ENCODE results near the gene BCAT1.

DNA sequence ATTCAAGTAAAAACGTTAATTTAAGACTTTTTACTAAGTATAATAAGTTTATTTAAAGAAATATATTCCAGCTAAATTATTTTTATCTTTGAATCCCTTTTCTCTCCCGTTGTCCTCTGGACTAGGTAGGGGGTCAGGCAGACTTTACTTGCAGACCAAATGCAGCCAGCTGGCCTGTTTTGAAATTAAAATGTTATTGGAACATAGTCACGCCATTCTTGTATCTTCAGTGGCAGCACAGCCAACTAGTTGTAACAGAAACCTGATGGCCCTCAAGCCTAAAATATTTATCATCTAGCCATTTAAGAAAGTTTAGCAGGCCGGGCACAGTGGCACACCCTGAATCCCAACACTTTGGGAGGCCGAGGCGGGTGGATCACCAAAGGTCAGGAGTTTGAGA is 52.7 kb downstream of the BCAT1 start:
- no peak for TF ChIP-seq POLR2A (IDR thresholded peaks at IDR 0.05)
- TF ChIP-seq, protein P1, sequence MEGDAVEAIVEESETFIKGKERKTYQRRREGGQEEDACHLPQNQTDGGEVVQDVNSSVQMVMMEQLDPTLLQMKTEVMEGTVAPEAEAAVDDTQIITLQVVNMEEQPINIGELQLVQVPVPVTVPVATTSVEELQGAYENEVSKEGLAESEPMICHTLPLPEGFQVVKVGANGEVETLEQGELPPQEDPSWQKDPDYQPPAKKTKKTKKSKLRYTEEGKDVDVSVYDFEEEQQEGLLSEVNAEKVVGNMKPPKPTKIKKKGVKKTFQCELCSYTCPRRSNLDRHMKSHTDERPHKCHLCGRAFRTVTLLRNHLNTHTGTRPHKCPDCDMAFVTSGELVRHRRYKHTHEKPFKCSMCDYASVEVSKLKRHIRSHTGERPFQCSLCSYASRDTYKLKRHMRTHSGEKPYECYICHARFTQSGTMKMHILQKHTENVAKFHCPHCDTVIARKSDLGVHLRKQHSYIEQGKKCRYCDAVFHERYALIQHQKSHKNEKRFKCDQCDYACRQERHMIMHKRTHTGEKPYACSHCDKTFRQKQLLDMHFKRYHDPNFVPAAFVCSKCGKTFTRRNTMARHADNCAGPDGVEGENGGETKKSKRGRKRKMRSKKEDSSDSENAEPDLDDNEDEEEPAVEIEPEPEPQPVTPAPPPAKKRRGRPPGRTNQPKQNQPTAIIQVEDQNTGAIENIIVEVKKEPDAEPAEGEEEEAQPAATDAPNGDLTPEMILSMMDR (IDR thresholded peaks at IDR 0.05), result no peak
